ENCODE results near the gene SHMT2.

SHMT2 gene

DNA sequence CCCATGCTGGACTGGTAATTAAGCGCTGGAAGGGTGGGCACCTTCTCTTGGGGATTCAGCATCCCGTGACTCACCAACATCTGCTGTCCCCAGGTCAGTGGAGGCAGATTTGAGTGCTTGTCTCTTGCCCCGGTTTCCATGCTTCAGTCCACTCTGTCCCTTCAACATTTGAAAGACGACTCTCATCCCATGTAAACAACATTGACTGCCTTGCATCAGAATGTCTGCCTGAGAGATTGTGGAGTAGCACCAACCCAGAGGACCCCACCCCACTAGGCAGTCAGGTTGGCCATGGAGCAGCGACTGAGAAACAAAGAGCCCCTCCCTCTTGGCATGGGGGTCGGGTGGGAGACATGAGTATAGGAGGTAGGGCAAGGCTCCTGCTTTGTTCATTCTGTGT, 26.4 kb downstream of the SHMT2 start:
- DNase-seq (ENCODE audit: low read depth) = no peak
- TF ChIP-seq, protein P1, sequence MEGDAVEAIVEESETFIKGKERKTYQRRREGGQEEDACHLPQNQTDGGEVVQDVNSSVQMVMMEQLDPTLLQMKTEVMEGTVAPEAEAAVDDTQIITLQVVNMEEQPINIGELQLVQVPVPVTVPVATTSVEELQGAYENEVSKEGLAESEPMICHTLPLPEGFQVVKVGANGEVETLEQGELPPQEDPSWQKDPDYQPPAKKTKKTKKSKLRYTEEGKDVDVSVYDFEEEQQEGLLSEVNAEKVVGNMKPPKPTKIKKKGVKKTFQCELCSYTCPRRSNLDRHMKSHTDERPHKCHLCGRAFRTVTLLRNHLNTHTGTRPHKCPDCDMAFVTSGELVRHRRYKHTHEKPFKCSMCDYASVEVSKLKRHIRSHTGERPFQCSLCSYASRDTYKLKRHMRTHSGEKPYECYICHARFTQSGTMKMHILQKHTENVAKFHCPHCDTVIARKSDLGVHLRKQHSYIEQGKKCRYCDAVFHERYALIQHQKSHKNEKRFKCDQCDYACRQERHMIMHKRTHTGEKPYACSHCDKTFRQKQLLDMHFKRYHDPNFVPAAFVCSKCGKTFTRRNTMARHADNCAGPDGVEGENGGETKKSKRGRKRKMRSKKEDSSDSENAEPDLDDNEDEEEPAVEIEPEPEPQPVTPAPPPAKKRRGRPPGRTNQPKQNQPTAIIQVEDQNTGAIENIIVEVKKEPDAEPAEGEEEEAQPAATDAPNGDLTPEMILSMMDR (IDR thresholded peaks at IDR 0.05; ENCODE audit: low read depth, low read length, missing control alignments) = no peak
- no peak overlapping the region for H3K4me3 ChIP-seq (ENCODE audit: low read depth, low read length)

DNA sequence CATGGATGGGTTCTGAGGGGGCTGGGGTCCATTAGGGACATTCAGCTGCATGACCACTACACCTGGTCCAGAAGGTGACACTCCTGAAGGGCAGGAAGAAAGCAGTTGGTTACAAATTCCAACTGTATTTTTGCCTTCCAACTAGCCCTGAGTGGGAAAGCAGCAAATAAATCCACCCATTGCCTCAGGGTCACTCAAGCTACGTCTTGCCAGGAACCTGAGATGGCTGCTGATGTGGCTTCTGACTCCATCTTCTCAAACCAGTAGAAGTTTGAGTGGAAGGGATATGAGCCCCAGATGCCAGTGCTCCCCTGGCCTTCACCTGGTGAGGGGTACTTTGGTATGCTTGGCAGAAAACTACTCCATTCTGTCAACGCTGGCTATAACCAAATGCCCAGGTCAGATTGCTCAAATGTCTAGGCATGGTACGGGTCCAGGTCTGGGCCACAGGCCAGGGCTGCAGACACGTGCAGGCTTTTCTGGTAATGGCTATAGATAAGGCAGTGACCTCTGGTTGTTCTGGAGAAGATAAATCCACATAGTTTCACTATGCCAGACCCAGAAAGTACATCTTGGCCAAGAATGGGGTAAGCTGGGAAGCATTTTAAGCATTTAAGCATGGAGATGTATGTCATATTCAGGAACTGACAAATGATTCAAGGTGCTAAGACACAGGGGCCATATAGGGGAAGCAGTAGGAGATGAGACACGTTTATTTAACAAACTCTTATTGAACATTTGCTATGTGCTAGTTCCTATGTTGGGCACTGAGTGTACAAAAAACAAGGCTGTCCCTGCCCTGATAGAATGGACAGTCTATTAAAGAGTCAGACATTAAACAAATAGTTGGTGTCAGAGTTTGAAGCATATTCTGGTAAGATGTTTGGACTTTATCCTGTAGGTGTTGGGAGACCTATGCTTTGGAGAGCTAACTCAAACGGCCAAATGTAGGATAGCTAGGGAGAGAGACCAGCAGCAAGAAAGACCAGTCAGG, 29.8 kb downstream of the SHMT2 start:
- H3K4me3 ChIP-seq (ENCODE audit: low read depth, low read length) = no peak overlapping the region
- TF ChIP-seq, protein P1 (IDR thresholded peaks at IDR 0.05; ENCODE audit: low read depth, low read length, missing control alignments) = no peak
- no peak for DNase-seq (ENCODE audit: low read depth)

DNA sequence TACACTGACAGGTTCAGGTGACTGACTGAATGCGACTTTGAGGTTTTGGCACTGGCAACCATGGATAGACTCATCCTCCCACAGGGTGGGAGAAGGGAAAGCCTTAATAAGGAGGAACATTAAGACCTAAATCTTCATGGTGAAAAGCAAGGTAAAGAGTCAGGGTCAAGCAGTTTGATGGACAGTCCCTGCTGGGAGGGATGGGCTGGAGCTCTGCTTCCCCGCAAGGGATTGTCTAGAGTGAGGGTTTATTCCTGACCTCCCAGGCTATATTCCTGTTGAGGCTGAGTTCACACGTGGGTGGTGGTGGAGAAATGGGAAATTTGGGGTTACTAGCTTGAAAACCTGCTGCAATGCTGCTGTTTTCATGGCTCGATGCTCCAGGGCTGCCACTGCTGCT, 30.9 kb downstream of the SHMT2 start:
- DNase-seq (ENCODE audit: low read depth) = no peak
- no peak overlapping the region for H3K4me3 ChIP-seq (ENCODE audit: low read depth, low read length)
- TF ChIP-seq, protein P1 (IDR thresholded peaks at IDR 0.05; ENCODE audit: low read depth, low read length, missing control alignments) = no peak

DNA sequence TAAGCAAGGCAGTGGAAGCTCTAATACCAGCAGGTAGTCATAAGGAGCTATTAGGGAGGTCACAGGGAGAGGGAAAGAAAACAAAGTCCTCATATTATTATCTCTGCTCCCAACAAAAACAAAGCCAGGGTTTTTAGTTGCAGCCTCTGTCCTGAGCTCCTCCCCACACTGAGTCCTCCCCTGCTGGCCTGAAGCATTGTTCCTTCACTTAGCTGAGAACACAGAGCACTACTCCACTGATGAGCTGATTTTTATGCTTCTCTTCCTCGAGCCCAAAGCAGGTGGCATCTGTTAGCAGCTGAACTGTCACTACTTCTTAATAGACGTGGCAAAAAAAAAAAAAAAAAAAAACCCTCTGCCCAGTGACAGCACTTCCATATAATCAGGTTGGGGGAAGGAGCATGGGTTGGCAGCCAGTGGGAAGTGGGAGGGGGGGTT, 31.9 kb downstream of the SHMT2 start:
- no peak for DNase-seq (ENCODE audit: low read depth)
- no peak overlapping the region for H3K4me3 ChIP-seq (ENCODE audit: low read depth, low read length)
- TF ChIP-seq, protein P1 (IDR thresholded peaks at IDR 0.05; ENCODE audit: low read depth, low read length, missing control alignments) = no peak

DNA sequence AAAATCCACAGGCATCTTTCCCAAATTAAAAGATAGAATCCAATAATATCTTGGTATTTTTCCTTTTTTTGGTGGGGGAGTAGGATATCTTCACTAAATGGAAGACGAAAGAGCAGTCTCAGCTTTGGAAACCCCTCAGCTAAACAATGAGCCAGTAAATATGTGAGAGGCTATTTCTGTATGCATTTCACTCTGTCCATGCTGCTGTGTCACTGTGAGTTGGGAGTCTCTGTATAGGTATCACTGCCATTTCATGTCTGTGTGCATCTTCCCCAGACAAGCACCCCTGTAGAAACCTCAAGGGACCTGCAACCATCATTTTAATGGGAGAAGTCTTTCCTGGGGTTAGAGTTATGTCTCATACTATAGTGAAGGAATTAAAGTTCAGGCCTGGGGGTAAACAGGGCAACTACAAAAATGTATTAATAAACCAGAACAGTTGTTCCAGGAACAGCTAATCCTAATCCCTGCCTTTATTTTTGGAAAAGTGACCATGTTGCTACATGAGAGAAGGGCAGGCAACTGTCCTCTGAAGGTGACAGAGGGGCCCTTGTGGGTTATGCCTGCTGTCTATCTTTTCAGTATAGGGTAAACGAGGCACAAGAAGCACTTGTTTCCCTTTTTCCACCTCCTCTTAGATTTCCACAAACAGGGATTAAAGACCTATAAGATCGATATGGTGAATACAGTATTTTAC, 32.8 kb downstream of the SHMT2 start:
- DNase-seq (ENCODE audit: low read depth) = no peak
- no peak overlapping the region for H3K4me3 ChIP-seq (ENCODE audit: low read depth, low read length)
- TF ChIP-seq, protein P1 (IDR thresholded peaks at IDR 0.05; ENCODE audit: low read depth, low read length, missing control alignments) = no peak

DNA sequence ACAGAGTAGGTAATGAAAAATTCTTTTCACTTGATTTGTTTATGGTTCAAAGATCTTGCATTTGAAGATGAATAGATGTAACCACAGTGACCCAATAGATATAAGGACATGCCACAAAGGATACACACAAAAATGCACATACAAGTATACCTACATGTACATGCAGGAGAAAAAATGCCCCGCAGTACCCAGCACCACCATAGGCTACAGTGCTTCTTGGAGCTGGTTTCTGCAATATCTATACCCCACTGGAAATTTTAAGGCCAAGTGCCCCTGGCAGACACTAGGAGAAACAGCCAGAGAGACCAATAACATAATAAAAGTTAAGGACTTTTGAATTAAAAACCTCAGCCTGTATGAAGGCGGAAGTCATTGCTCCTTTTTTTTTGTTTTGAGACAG, 33.6 kb downstream of the SHMT2 start:
- TF ChIP-seq, protein P1 (IDR thresholded peaks at IDR 0.05; ENCODE audit: low read depth, low read length, missing control alignments) = no peak
- H3K4me3 ChIP-seq (ENCODE audit: low read depth, low read length) = no peak overlapping the region
- DNase-seq (ENCODE audit: low read depth) = no peak

Data from GM12864 (cell line).